GM21381 (cell line): ENCODE data around the gene MEF2A.

Experiments
- ATAC-seq: cut with Tn5 transposase; IDR thresholded peaks from one replicate; pipeline ENCODE4 v1.9.1; 2021; ENCODE audit warnings: mild to moderate bottlenecking, moderate library complexity; ENCODE audit not compliant: unreplicated experiment

The MEF2A gene

GRCh38 chr15:99562238-99562637 is 3.5 kb upstream of the MEF2A start:
- no peak for ATAC-seq

- ATAC-seq = peak; percentile 30
Measured at GRCh38 chr15:99564221-99565048, 1.3 kb upstream of the MEF2A start.

- peak; percentile 60 for ATAC-seq
Measured at GRCh38 chr15:99565049-99565298, 810 bp upstream of the MEF2A start.

GRCh38 chr15:99566157-99566897 is 543 bp downstream of the MEF2A start:
- no peak for ATAC-seq

DNA sequence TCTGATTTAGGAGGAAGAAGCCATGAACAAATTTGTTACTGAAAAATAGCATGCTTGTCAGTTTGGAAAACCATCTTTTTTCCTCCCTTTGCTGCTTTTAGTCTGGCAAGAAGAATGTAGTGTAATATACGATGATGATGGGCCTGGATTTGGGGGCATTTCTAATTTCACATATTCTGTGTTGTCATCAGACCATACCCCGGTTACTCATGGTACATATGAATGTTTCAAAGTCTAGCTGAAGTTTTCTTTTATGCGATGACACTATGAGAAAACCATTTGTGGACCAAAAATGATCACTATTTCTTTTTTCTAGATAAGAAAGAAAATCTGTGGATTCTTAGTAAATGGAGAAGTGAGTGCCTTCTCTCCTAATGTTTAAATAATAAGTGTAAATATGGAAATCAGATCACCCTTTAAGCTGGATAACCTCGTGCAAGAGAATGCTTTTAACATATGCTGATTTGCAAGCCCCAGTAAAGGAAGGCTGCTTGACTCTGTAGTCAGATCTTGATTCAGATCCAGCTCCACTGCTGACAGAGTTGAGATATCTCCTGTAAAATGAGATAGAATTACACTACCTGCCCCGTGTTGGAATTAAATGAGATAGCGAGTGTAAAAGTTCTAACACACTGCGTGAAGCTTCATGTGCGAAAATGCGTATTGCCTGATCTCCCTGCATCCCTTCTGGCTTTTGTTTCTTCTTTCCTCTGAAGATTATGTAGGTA is 3.0 kb downstream of the MEF2A start:
- ATAC-seq = no peak

- no peak for ATAC-seq
Measured at GRCh38 chr15:99571299-99571698, 5.5 kb downstream of the MEF2A start.

DNA sequence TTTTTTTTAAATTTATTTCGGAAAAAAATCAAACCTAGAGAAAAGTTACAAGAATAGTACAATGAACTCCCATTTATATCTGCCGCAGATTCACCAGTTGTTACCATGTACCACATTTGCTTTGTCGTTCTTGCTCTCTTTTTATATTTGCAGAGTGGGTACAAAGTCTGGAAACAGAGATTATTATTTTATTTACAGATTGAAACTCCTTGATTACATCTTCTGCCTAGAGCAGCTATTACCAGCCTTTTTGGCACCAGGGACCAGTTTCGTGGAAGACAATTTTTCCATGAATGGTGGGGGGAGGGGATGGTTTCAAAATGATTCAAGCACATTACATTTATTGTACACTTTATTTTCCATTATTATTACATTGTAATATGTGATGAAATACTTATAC is 8.3 kb downstream of the MEF2A start:
- ATAC-seq = no peak

- no peak for ATAC-seq
Measured at GRCh38 chr15:99574502-99574901, 8.7 kb downstream of the MEF2A start.

GRCh38 chr15:99578809-99579208 is 13.0 kb downstream of the MEF2A start:
- ATAC-seq = peak; percentile 56

DNA sequence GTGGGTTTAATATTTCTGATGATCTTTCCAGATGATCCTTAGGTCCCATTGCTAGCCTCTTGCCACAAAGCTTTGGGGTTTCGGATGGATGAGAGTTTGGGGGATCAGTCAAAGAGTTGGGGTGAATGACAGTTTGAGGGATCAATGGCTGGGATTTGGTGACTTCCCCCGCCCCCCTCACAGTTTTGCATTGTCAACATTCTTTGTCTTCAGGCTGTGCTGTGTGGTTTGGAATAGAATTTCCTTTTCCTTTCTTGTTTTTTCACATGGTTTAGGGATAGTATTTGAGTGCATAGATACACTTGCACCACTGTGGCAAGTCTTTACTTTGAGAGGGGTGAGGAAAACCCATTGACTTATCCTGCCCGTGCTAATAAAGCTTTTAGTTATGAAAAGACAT is 14.3 kb downstream of the MEF2A start:
- no peak for ATAC-seq

- no peak for ATAC-seq
Measured at GRCh38 chr15:99582508-99582960, 16.8 kb downstream of the MEF2A start.

GRCh38 chr15:99584081-99584600 is 18.4 kb downstream of the MEF2A start:
- no peak for ATAC-seq

DNA sequence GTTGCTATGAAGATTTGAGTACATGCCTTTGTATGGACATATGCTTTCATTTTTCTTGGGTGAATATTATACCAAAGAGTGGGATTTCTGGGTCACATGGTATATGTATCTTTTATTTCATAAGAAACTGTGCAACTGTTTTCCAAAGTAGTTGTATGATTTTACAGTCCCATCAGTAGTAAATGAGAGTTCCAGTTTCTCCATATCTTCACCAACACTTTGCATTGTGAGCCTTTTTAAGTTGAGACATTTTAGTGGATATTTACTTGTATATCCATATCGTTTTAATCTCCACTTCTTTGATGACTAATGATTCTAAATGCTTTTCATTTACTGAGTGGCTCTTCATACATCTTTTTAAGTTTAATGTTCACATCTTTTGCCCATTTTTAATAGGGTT is 20.3 kb downstream of the MEF2A start:
- no peak for ATAC-seq

DNA sequence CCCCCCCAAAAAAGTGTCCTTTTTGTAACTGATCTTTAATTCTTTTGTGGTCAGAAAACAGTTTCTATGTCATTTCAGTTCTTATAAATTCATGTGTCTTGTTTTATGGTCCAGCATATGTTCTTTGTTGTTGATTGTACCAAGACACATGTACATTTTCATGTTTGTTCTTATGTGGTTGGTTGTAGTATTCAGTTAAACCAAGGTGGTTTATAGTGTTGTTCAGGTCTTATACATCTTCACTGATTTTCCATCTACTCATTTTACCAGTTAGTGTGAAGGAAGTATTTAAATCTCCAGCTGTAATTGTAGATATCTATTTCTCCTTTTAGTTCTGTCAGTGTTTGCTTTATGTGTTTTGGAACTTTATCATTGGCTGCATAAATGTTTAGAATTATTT is 24.0 kb downstream of the MEF2A start:
- no peak for ATAC-seq

DNA sequence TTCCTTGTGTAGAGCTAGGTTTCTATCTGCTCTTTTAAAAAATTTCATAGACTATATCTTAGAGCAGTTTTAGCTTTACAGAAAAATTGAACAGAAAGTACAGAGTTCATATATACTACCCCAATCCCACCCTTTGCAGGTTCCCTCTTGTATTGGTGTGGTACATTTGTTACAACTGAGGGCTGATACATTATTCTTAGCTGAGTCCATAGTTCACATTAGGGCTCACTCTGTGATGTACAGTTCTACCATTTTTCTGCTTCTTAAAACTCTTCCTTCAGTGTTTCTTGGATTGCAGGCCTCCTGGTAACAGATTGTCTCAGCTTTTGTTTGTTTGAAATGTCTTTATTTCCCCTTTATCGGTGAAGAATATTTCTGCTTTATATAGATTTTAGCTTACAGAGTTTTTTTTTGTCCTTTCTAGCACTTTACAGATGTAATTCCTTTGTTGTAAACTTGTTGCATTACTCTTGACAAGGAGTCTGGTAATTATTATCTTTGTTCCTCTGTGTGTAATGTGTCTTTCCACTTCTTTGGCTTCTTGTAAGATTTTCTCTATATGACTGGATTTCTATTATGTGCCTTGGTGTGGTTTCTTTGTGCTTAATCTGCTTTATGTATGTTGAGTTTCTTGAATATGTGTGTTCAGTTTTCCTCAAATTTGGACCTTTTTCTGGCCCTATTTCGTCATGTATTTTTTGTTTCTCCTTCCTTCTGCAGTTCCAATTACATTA is 25.3 kb downstream of the MEF2A start:
- ATAC-seq = peak; percentile 62

- ATAC-seq = no peak
Measured at GRCh38 chr15:99592145-99592791, 26.5 kb downstream of the MEF2A start.

- no peak for ATAC-seq
Measured at GRCh38 chr15:99593070-99593469, 27.3 kb downstream of the MEF2A start.

GRCh38 chr15:99594916-99595315 is 29.1 kb downstream of the MEF2A start:
- ATAC-seq = no peak

GRCh38 chr15:99598296-99598695 is 32.5 kb downstream of the MEF2A start:
- no peak for ATAC-seq

DNA sequence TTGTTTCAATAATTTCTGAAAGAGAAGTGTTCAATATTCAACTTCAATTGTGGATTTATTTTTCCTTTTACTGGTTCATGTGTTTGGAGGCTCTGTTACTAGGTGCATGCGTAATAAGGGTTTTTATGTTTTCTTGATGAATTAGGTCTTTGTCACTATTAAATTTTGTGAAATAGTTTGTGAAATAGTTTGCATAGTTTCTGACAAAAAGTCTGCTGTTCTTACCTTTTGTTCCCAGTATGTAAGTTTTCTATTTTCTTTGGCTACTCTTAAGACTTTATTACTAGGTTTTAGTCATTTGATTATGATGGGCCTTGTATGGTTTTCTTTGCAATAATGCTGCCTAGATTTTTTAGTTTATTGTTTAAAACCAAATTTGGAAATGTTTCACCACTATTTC is 38.0 kb downstream of the MEF2A start:
- ATAC-seq = no peak
